ENCODE results near the gene DCST1. TPM values are rescaled to one million over a fixed set of nuclear protein-coding genes. Genes with fewer than 3 reads are reported as not detected.

DCST1 gene
- total and polyA plus RNA-seq, 2 of the 8 experiments (the other 6 are each of a cell fraction or from before 2014, with no cell fraction given), result not detected

GRCh38 chr1:155081472-155082300, 48.1 kb downstream of the DCST1 start:
- CTCF ChIA-PET (ENCODE audit: partially characterized antibody), result interaction anchor here (0.8 to 33.9 kb wide), 10 partner anchors 10 to 93 kb away, joined by 3 to 907 read pairs (median 14); partner anchors contain the start of genes ADAM15, EFNA4 and KRTCAP2
- Histone ChIP-seq H3K9ac (replicated peaks in 1 of 4; ENCODE audit: extremely low read depth in 1 of 4, low read depth in 3 of 4, low read length in 3 of 4) (peak overlapping the region in 1 of 4 experiments; percentile 7; a peak in 1 of 7 replicates), H3K23me2 (ENCODE audit: low read depth, low read length) (peaks cover 21% of the 10 kb centered on the region; the same call in 1 of the 2 replicates), H2AFZ (ENCODE audit: low read length) (no peak overlapping the region), H3K9me3 (ENCODE audit: insufficient read depth in 2 of 2, low read depth in 1 of 2, low read length in 1 of 2) (no peaks in the 10 kb centered on the region), H3K27me3 (replicated peaks in 1 of 4; ENCODE audit: control insufficient read depth in 3 of 4, extremely low read depth in 1 of 4, insufficient read depth in 3 of 4, low read length in 3 of 4) (peaks cover 49 to 67% (median 64%) of the 10 kb centered on the region in 4 experiments), H2AK5ac (ENCODE audit: low read depth, low read length) (0 out of 2 replicates have a peak overlapping the region, but pooled peaks have one; percentile 32), H2BK15ac (ENCODE audit: low read length) (no peak overlapping the region; the same call in 1 of the 2 replicates), H2BK5ac (ENCODE audit: low read depth, low read length) (no peak overlapping the region), H3K4me2 (ENCODE audit: insufficient read depth in 1 of 2, low read depth in 2 of 2, low read length in 2 of 2) (peak overlapping the region; percentile 93 to 95), H3K14ac (ENCODE audit: insufficient read length) (no peak overlapping the region), H4K91ac (replicated peaks; ENCODE audit: insufficient read length, low read length) (no peak overlapping the region), H3K18ac (ENCODE audit: extremely low read depth, low read length) (no peak overlapping the region; the same call in 1 of the 2 replicates), H3K56ac (replicated peaks; ENCODE audit: insufficient read length, low read depth, low read length) (no peak overlapping the region), H2BK20ac (ENCODE audit: low read length) (0 out of 2 replicates have a peak overlapping the region, but pooled peaks have one; percentile 48), H4K20me1 (replicated peaks in 1 of 2; ENCODE audit: control insufficient read depth in 1 of 2, insufficient read depth in 2 of 2, low read length in 2 of 2) (peaks cover 0 to 16% of the 10 kb centered on the region in 2 experiments), H3K27ac (ENCODE audit: low read depth, low read length) (no peak overlapping the region), H3K4ac (replicated peaks; ENCODE audit: insufficient read length, low read depth, low read length) (no peak overlapping the region), H2BK12ac (ENCODE audit: low read depth, low read length) (0 out of 2 replicates have a peak overlapping the region, but pooled peaks have one; percentile 19), H2BK120ac (replicated peaks; ENCODE audit: low read depth, low read length) (no peak overlapping the region), H4K5ac (ENCODE audit: insufficient read length, low read depth, low read length) (no peak overlapping the region), H3K4me3 (ENCODE audit: extremely low read depth in 1 of 4, insufficient read depth in 2 of 4, low read depth in 3 of 4, low read length in 4 of 4) (peak overlapping the region; percentile 57 to 77 (median 64)), H3K36me3 (ENCODE audit: control insufficient read depth in 2 of 4, insufficient read depth in 4 of 4, low read length in 3 of 4) (no peaks in the 10 kb centered on the region), H3K23ac (ENCODE audit: insufficient read length) (no peak overlapping the region), H4K8ac (ENCODE audit: extremely low read depth, insufficient read depth, low read length) (no peak overlapping the region), H3K79me1 (ENCODE audit: low read depth, low read length) (no peaks in the 10 kb centered on the region), H3K4me1 (replicated peaks in 1 of 4; ENCODE audit: control insufficient read depth in 3 of 4, insufficient read depth in 4 of 4, low read length in 3 of 4) (peaks cover 0 to 51% (median 27%) of the 10 kb centered on the region in 4 experiments; a peak in 6 of 7 replicates), H3K79me2 (ENCODE audit: control insufficient read depth in 1 of 2, insufficient read depth in 2 of 2, low read length in 2 of 2) (no peaks in the 10 kb centered on the region)
- FAIRE-seq, result no peak
- WGBS, 2 experiments (ENCODE audit: extremely low coverage in 1 of 2, insufficient coverage in 1 of 2, insufficient read length in 1 of 2, insufficient replicate concordance in 2 of 2, low coverage in 1 of 2, low lambda C conversion rate in 2 of 2, missing lambda C conversion rate in 1 of 2), result 6% methylated on average over 45 of the region's 68 CpGs; no CpG with 5 or more reads in 1 of the 2 experiments
- POLR2A ChIA-PET (ENCODE audit: partially characterized antibody), result interaction anchor here (0.7 to 2.6 kb wide), 14 partner anchors 11 to 212 kb away, joined by 3 to 21 read pairs (median 4); partner anchors contain the start of genes EFNA4, KCNN3, KRTCAP2 and PBXIP1
- peak in 1 of 2 experiments; percentile 71 for DNase-seq (ENCODE audit: low read depth in 1 of 2, low spot score in 2 of 2)
- TF ChIP-seq BACH1 (IDR thresholded peaks at IDR 0.05; ENCODE audit: low read length), result no peak
- TF ChIP-seq E2F6 (IDR thresholded peaks at IDR 0.05), result peak; percentile 56; the same call in 1 of the 2 replicates
